Large intestine (tissue), 3 donors: ENCODE results near the gene ZNF324. TPM values are rescaled to one million over a fixed set of nuclear protein-coding genes. Genes with fewer than 3 reads are reported as not detected.
"Not testable (repeated sequence)": the region's sequence is repeated elsewhere in the genome, so short reads cannot be mapped to it uniquely, and the experiment has no call there.

Experiments used
- DNase-seq, 2 donors: peaks; one replicate each; pipeline versions ENCODE4 v3.0.0 to v3.0.0-alpha.2; 2013
- H3K27ac ChIP-seq: one replicate; pipeline ENCODE4 v1.5.1; 2013; ENCODE audit warnings: low read length
- H3K27me3 ChIP-seq: 2 replicates; pipeline ENCODE4 v1.6.1; 2013; ENCODE audit warnings: low read length; ENCODE audit not compliant: control insufficient read depth, insufficient read depth
- H3K36me3 ChIP-seq: 2 replicates; pipeline ENCODE4 v1.6.1; 2013; ENCODE audit warnings: low read length; ENCODE audit not compliant: control insufficient read depth, insufficient read depth
- H3K4me1 ChIP-seq: one replicate; pipeline ENCODE4 v1.6.1; 2013; ENCODE audit warnings: low read length; ENCODE audit not compliant: control insufficient read depth, insufficient read depth
- H3K4me3 ChIP-seq: one replicate; pipeline ENCODE4 v1.5.1; 2013; ENCODE audit warnings: low read length
- H3K9me3 ChIP-seq: one replicate; pipeline ENCODE4 v1.6.1; 2013; ENCODE audit warnings: mild to moderate bottlenecking, low read depth, low read length, moderate library complexity; ENCODE audit not compliant: control insufficient read depth
- WGBS: methylation state at CpG from one replicate; pipeline ENCODE4 v1.1.5; 2013; ENCODE audit warnings: low lambda C conversion rate; ENCODE audit not compliant: insufficient coverage; 5-methylcytosine and 5-hydroxymethylcytosine counted together
- polyA plus RNA-seq: library from polyadenylated mRNA; unstranded; fragments of 120-200 nt; gene quantifications from one replicate; pipeline ENCODE4 v1.2.1, GENCODE V29; 2013

The ZNF324 gene
- polyA plus RNA-seq, 1 donor, result 6.0 TPM

DNA sequence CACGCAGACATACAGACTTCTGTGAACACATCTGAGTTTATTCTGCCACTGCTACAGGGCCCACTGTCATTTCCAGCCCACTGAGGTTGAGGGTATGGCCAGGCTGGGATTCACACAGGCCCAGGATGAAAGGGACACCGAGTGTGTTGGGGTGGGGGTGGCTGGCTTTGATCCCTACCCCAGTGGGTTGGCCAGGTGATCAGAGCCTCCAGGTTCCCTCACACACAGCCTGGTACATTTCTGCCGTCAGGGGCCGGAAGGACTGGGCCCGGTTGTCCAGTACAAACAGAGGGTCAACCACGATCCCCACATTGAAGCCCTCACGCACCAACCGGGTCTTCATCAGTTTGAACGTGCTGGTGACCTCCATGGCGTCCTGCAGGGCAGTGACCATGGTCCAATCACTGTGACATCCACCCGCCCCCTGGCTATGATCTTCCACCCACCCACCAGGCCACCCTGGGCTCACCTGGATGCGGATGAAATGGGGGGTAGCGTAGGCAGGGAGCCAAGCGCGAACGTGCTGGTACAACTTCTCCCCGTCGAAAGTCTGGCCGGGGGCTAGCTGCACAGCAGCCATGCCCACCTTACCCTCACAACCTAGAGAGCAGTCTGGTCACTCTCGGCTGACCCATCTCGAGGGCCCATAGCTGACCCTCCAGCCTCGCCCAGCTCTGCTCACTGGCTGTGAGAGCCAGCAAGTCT, 31.6 kb downstream of the ZNF324 start:
- DNase-seq, result no peak
- peaks cover 5% of the 10 kb centered on the region for H3K4me1 ChIP-seq
- WGBS, result no CpG with 5 or more reads among the region's 22 CpGs
- no peaks in the 10 kb centered on the region for H3K27me3 ChIP-seq
- H3K9me3 ChIP-seq, result peaks cover 11% of the 10 kb centered on the region
- peak overlapping the region; percentile 45 for H3K4me3 ChIP-seq
- no peak overlapping the region for H3K27ac ChIP-seq
- no peaks in the 10 kb centered on the region for H3K36me3 ChIP-seq

DNA sequence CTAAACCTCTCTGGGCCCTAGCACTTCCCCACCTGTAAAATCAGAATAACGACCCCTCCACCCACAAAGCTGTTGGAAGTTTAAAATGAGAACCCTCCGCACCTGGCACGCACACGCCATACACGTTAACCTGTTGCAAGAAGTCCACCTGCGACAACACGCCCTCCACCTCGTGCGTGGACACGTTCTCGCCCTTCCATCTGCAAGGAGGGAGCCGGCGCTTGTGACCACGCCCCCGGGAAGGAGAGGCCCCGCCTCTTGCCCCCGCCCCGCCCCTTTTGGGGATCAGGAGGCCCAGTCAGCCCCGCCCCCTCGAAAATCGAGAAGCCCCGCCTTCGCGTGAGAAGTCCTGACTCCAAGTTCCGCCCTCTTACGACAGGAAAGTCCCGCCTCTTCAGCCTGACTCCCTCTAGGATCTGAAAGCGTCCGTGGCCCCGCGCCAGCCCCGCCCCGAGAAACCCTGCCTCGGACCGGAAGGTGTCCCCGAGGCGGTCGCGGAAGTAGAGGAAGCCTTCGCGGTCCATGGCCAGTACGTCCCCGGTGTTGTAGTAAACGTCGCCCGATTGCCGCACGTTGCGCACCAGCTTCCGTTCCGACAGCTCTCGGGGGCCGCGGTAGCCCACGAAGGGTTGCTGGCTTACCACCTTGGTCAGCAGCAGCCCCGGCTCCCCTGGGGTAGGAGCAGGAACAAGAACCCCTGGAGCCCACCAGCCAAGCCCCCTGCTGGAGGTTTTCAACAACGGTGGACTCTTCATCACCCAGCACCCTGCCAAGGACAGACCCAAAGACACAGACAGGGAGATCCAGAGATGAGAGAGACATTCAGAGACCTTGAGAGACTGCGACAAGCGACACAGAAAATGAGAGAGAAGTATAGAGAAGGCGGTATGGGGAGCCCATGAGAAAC, 32.4 kb downstream of the ZNF324 start:
- H3K9me3 ChIP-seq, result peaks cover 11% of the 10 kb centered on the region
- peak overlapping the region; percentile 79 for H3K4me3 ChIP-seq
- H3K4me1 ChIP-seq, result peaks cover 5% of the 10 kb centered on the region
- no peaks in the 10 kb centered on the region for H3K27me3 ChIP-seq
- no peaks in the 10 kb centered on the region for H3K36me3 ChIP-seq
- DNase-seq, result peak; percentile 98 to 99
- H3K27ac ChIP-seq, result peak overlapping the region; percentile 73
- 17% methylated on average over 1 of the region's 60 CpGs for WGBS

DNA sequence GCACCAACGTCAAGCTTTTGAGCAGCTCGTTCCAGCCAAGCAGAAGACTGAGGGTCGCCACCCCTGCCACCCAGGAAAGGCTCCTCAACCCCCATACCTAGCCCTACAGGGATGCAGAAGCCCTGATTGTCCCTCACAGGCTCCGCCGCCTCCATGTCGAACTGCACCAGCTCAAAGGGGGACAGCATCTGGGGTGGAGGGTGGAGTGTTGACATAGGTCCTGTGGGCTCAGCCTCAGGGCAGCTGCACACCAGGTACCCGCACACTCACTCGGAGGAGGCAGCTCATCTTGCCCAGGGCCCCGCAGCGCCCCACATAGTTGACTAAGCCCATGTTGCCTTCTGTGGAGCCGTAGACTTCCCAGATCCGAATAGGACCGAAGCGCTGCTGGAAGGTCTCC, 33.4 kb downstream of the ZNF324 start:
- Histone ChIP-seq H3K4me1 (peaks cover 5% of the 10 kb centered on the region), H3K9me3 (peaks cover 11% of the 10 kb centered on the region), H3K36me3 (no peaks in the 10 kb centered on the region), H3K27me3 (no peaks in the 10 kb centered on the region), H3K4me3 (no peak overlapping the region), H3K27ac (no peak overlapping the region)
- DNase-seq, result no peak
- WGBS, result no CpG with 5 or more reads among the region's 14 CpGs

DNA sequence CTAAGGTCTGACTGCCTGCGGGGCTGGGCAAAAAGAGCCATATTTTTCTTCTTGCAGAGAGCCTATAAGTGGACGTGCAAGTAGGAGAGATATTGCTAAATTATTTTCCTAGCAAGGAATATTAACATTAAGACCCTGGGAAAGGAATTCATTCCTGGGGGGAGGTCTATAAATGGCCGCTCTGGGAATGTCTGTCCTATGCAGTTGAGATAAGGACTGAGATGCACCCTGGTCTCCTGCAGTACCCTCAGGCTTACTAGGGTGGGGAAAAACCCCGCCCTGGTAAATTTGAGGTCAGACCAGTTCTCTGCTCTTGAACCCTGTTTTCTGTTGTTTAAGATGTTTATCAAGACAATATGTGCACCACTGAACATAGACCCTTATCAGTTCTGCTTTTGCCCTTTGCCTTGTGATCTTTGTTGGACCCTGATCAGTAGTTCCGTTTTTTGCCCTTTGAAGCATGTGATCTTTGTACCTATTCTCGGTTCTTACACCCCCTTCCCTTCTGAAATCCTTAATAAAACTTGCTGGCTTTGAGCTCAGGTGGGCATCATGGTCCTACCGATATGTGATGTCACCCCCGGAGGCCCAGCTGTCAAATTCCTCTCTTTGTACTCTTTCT, 40.8 kb downstream of the ZNF324 start:
- H3K27me3 ChIP-seq, H3K9me3 ChIP-seq, H3K4me3 ChIP-seq, H3K36me3 ChIP-seq, H3K27ac ChIP-seq, DNase-seq: not testable (repeated sequence)
- WGBS, result 40% methylated on average over 1 of the region's 8 CpGs
- H3K4me1 ChIP-seq, result peaks cover 17% of the 10 kb centered on the region

DNA sequence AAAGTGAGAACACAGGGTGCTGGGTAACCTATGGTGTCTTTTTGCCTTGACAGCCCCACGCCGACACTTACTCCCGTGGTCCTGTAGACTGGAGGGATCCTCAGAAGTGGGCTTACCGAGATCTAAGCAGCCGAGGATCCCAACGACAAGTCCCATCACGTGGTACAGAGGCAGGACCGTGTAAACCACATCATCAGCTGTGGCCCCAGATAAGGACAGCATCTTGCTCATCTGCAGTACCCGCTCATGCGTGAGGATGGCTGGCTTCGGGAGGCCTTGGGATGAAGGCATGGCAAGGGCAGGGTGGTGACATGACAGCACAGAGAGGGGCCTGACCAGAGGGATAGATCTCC, 42.8 kb downstream of the ZNF324 start:
- Histone ChIP-seq H3K4me3 (no peak overlapping the region), H3K27me3 (no peaks in the 10 kb centered on the region), H3K4me1 (peaks cover 31% of the 10 kb centered on the region), H3K27ac (no peak overlapping the region), H3K9me3 (no peaks in the 10 kb centered on the region), H3K36me3 (no peaks in the 10 kb centered on the region)
- DNase-seq, result no peak
- WGBS, result no CpG with 5 or more reads among the region's 11 CpGs

- Histone ChIP-seq H3K4me3 (no peak overlapping the region), H3K9me3 (no peaks in the 10 kb centered on the region), H3K27me3 (no peaks in the 10 kb centered on the region), H3K27ac (no peak overlapping the region), H3K36me3 (no peaks in the 10 kb centered on the region), H3K4me1 (peaks cover 31% of the 10 kb centered on the region)
- DNase-seq, result no peak
- WGBS, result no CpG with 5 or more reads among the region's 8 CpGs
Observed at GRCh38 chr19:58510084-58510862, 43.4 kb downstream of the ZNF324 start.

GRCh38 chr19:58511353-58512208, 44.7 kb downstream of the ZNF324 start, which contains the start of gene SLC27A5:
Gene SLC27A5 (minus strand): TSS chr19:58511992. CDS start chr19:58511955, 37 bp downstream.
- Histone ChIP-seq H3K27me3 (no peaks in the 10 kb centered on the region), H3K9me3 (no peaks in the 10 kb centered on the region), H3K4me3 (no peak within 1 kb of the TSS), H3K27ac (peak within 1 kb of the TSS; percentile 49), H3K36me3 (peaks cover 9% of the 10 kb centered on the region), H3K4me1 (peaks cover 31% of the 10 kb centered on the region)
- DNase-seq, result peak; percentile 62 to 83
- no CpG with 5 or more reads among the region's 25 CpGs for WGBS

GRCh38 chr19:58513213-58513693, 46.4 kb downstream of the ZNF324 start:
- H3K4me3 ChIP-seq, result no peak overlapping the region
- H3K27ac ChIP-seq, result peak overlapping the region; percentile 82
- H3K36me3 ChIP-seq, result peaks cover 13% of the 10 kb centered on the region
- no peaks in the 10 kb centered on the region for H3K27me3 ChIP-seq
- H3K4me1 ChIP-seq, result peaks cover 41% of the 10 kb centered on the region
- no peaks in the 10 kb centered on the region for H3K9me3 ChIP-seq
- no peak for DNase-seq
- WGBS, result no CpG with 5 or more reads among the region's 10 CpGs
